SK-N-SH treated with all-trans-retinoic acid at 6 μM for 48 hours (cell line): Measurements from ENCODE around the gene GASK1B.

Experiments used
- ARNTL ChIP-seq: fragments of 450-650 bp; formaldehyde crosslinking; IDR thresholded peaks from 2 replicates; pipeline ENCODE4 v1.5.0; 2020; ENCODE audit warnings: low read depth, mild to moderate bottlenecking, moderate library complexity, borderline replicate concordance
- ISL1 ChIP-seq: fragments of 250-450 bp; sonication (Bioruptor Pico); IDR thresholded peaks from 2 replicates; pipeline ENCODE4 v2.1.2; 2022; ENCODE audit warnings: mild to moderate bottlenecking, moderate library complexity
- OSR1 ChIP-seq: fragments of 250-450 bp; sonication (Bioruptor Pico); IDR thresholded peaks from 2 replicates; pipeline ENCODE4 v1.8.0; 2022; ENCODE audit warnings: moderate library complexity, mild to moderate bottlenecking, inconsistent platforms
- PPARA ChIP-seq: fragments of 250-450 bp; sonication (Bioruptor Pico); IDR thresholded peaks from 2 replicates; pipeline ENCODE4 v1.5.0; 2020; ENCODE audit warnings: mild to moderate bottlenecking, borderline replicate concordance
- ZC3H10 ChIP-seq: fragments of 250-450 bp; sonication (Bioruptor Pico); IDR thresholded peaks from 2 replicates; pipeline ENCODE4 v1.5.1; 2021; ENCODE audit warnings: mild to moderate bottlenecking, moderate library complexity
- ZFP30 ChIP-seq: fragments of 450-650 bp; formaldehyde crosslinking; IDR thresholded peaks from 2 replicates; pipeline ENCODE4 v1.5.0; 2022; ENCODE audit warnings: mild to moderate bottlenecking, moderate library complexity
- TF ChIP-seq, protein P1 (sequence below): fragments of 250-450 bp; sonication (Bioruptor Pico); IDR thresholded peaks from 2 replicates; pipeline ENCODE4 v1.8.0; 2020; ENCODE audit warnings: mild to moderate bottlenecking, moderate library complexity, borderline replicate concordance
- TF ChIP-seq, protein P2 (sequence below): fragments of 250-450 bp; sonication (Bioruptor Pico); IDR thresholded peaks from 2 replicates; pipeline ENCODE4 v1.5.1; 2021; ENCODE audit warnings: mild to moderate bottlenecking, moderate library complexity

DNA sequence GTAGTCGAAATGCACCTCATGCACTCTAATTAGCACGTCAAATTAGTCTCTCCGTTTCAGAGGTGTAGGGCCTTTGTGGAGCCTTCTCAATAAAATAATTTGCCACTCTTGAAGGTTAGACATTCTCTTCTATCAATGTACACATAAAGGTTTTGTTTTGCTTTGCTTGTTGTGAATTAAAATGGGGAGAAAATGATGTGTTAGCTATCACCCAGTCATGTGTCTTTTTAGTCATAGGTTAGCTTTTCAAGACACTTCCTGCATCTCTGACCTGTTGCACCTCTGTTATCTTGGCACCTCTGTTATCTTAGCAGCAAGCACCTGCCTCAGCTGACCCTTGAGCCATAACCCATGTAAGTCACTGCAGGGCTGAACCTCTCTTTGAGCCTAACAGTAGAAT, 38.4 kb upstream of the GASK1B start:
- TF ChIP-seq, protein P1, sequence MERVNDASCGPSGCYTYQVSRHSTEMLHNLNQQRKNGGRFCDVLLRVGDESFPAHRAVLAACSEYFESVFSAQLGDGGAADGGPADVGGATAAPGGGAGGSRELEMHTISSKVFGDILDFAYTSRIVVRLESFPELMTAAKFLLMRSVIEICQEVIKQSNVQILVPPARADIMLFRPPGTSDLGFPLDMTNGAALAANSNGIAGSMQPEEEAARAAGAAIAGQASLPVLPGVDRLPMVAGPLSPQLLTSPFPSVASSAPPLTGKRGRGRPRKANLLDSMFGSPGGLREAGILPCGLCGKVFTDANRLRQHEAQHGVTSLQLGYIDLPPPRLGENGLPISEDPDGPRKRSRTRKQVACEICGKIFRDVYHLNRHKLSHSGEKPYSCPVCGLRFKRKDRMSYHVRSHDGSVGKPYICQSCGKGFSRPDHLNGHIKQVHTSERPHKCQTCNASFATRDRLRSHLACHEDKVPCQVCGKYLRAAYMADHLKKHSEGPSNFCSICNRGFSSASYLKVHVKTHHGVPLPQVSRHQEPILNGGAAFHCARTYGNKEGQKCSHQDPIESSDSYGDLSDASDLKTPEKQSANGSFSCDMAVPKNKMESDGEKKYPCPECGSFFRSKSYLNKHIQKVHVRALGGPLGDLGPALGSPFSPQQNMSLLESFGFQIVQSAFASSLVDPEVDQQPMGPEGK (CRISPR knock-in tag) = no peak
- TF ChIP-seq ZFP30 (CRISPR knock-in tag) (no peak), OSR1 (CRISPR knock-in tag) (no peak), ARNTL (no peak), PPARA (CRISPR knock-in tag) (no peak), ZC3H10 (CRISPR knock-in tag) (no peak), ISL1 (CRISPR knock-in tag) (no peak)
- TF ChIP-seq, protein P2, sequence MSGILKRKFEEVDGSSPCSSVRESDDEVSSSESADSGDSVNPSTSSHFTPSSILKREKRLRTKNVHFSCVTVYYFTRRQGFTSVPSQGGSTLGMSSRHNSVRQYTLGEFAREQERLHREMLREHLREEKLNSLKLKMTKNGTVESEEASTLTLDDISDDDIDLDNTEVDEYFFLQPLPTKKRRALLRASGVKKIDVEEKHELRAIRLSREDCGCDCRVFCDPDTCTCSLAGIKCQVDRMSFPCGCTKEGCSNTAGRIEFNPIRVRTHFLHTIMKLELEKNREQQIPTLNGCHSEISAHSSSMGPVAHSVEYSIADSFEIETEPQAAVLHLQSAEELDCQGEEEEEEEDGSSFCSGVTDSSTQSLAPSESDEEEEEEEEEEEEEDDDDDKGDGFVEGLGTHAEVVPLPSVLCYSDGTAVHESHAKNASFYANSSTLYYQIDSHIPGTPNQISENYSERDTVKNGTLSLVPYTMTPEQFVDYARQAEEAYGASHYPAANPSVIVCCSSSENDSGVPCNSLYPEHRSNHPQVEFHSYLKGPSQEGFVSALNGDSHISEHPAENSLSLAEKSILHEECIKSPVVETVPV = no peak
